Embryonic facial prominence (tissue), 1 donor: Measurements from ENCODE around the gene FAM53A.
"Not testable (repeated sequence)": the region's sequence is repeated elsewhere in the genome, so short reads cannot be mapped to it uniquely, and the experiment has no call there.

Source experiments
- DNase-seq: peaks from one replicate; pipeline ENCODE4 v3.0.0-alpha.2; 2016; ENCODE audit errors: extremely low spot score

Gene FAM53A

GRCh38 chr4:1716065-1716945, 32.2 kb upstream of the FAM53A start:
- DNase-seq = no peak

DNA sequence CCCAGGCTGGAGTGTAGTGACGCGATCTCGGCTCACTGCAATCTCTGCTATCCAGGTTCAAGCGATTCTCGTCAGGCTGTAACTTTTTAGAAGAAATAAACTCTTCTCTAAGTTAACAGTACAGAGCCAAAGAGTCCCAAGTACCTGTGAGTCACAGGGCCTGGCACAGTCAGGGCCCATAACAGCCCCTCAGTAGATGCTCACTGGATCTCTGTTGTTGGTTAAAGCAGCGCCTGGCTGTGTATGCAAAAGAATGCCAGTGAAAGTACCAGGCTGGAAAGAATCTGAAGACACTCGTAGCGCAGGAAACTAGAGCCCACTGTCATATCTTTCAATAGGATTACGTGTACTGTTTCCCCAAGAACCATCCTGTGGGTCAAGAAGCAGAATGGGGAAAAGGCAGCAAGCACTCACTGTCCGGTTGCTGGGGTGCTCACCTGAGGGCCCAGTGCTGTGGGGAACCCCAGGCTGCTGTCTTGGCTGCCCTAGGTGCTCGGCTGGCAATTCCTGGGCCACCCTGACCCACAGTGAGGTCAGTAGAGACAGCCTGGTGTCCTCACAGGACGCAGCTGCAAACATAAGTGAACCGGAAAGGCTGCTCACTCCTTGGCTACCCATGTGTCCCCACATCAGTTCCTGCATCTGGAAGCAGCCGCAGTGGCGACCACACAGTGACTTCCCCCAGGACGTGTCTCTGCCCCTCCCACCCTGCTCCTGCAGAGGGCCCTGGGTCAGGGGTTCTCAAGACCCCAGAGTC, 31.1 kb upstream of the FAM53A start:
- DNase-seq = no peak

DNA sequence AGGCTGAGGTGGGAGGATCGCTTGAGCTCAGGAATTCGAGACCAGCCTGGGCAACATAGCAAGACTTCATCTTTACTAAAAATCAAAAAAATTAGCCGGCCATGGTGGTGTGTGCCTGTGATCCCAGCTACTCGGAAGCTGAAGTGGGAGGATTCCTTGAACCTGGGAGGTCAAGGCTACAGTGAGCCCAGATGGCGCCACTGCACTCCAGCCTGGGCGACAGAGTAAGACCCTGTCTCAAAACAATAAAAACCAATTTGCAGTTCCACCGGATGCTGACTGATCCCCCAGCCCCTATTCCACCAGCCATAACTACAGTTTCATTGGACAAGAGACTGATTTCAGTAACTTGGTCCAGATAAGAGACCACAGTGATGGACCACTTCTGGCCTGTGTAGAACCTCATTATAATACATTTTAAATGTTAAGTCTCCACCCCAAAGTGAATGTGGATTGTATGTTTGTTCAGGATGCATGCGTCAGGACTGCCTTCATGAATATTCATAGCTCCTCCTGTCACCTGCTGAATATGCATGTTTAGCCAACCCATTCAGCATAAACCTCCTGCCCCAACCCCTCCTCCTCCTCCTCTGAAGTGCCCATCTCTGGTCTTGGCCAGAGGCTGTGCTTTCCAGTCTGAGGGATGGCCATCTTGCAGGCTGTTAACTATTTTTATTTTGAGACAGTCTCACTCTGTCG, 30.3 kb upstream of the FAM53A start:
- DNase-seq = no peak

DNA sequence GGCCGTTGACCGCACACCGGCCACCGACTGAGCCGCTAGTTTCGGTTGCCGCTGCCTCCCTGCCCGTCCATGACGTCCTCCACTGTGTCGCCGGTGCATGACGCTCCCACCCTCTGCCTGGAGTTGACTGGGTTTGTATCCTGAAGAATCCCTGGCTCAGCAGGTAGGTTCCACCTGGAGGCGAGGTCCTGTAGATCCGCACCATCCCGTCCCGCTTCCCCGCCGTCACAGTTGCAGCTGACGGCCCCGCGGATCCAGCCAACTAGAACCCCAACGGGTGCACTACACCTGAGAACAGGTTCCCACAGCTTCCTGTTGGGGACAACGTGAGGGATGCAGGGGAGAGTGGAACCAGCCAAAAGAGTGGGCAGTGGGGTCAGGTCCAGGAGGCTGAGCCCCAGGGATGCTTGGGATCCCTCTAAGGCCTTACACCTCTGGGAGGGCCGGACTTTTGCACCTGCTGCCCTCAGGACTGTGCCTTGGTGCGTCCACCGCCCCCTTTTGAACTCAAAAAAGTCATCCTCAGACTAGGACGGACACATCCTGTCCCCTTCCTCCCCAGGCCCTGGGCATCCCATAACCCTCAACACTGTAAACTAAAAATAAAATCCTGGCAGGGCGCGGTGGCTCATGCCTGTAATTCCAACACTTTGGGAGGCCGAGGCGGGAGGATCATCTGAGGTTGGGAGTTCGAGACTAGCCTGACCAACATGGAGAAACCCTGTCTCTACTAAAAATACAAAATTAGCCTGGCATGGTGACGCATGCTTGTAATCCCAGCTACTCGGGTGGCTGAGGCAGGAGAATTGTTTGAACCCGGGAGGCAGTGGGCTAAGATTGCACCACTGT, 29.1 kb upstream of the FAM53A start:
- DNase-seq = no peak

DNA sequence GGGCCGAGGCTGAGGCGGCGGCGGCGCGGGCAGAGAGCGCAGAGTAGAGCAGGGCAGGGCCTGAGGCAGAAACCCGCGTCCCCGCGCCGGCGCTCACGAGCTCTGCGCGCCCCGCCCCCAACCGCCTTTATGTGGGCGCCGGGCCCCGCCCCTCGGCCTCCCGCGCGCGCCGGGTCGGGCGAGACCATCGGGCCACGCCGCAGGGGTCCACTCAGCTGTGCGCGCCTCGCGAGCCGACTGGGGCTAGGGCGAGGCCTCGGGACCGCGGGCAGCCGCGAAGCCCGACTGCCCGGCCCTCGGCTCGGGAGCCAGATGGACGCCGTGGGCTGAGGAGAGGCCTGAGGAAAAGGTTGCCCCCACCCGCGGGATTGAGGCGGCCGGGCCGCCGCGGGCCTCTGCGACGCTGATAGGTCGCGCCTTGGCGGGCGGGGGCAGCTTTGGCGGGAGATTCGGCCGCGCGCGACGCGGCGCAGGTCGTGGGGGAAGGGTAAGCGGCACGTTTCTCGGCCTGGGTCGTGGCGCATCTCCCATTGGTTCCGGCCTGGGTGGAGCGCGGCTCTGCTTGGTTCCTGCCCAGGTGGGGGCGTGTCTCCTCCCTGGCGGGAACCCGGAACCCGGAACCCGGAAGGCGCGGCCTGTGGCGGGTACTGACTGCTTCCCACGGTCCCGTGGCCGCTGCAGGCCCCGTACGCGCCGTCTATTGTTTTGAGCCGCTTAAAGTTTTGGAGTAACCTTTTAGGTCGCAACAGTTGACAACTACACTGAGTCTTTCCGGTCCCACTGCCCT, 28.3 kb upstream of the FAM53A start, which contains the start of gene SLBP:
TSS of gene SLBP (minus strand) at position 104 of the 787 bp plus-strand sequence. CDS start 131 bp downstream, outside the sequence.
- DNase-seq = peak; percentile 78

- no peak for DNase-seq
These were observed 27.6 kb upstream of the FAM53A start for GRCh38 chr4:1711571-1712215.

GRCh38 chr4:1711055-1711570, 27.0 kb upstream of the FAM53A start:
- no peak for DNase-seq

- no peak for DNase-seq
These were observed 24.5 kb upstream of the FAM53A start for GRCh38 chr4:1708581-1708980.

DNA sequence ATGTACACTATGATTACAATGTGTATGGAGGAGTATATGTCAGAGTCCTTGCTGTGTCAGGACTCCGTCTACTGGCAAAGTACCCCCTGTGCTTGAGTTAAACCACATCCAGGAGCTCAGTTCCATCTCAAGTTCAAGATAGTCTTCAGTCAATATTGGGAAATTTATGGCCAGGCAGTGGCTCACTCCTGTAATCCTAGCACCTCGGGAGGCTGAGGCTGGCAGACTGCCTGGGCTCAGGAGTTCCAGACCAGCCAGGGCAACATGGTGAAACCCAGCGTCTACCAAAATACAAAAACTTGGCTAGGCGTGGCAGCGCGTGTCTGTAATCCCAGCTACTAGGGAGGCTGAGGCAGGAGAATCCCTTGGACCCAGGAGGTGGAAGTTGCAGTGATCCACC, 22.2 kb upstream of the FAM53A start:
- DNase-seq = no peak

DNA sequence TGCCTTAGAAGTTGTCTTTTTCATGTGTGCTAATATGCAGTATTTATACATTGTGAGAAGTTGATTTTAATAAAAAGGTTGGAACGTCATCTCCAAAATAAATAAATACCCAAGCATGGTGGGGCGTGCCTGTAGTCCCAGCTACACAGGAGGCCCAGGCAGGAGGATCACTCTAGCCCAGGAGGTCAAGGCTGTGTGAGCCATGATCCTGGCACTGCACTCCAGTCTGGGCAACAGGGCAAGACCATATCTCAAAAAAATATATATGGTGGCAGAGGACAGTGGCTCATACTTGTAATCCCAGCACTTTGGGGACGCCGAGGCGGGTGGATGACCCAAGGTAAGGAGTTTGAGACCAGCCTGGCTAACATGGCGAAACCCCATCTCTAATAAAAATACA, 21.6 kb upstream of the FAM53A start:
- DNase-seq = no peak

DNA sequence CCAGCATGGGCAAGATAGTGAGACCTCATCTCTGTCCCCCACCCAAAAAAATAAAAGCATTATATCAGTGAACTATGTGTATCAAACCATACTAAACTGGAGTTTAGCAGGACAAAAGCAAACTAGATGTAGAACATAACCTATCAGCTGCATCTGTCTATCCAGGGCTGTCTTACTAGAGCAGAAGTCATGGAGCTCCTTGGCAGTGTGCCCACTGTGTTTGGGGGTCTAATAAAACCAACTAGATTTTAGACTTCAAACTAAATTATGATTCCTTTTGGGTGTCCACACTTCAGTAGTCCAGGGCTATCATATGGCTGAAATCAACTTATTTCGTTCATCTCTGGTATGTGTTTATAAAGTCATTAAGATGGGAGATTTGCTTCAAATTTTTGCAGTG, 19.8 kb upstream of the FAM53A start:
- DNase-seq = no peak

GRCh38 chr4:1701671-1702070, 17.6 kb upstream of the FAM53A start:
- DNase-seq = not testable (repeated sequence)

GRCh38 chr4:1695913-1696312, 11.8 kb upstream of the FAM53A start:
- no peak for DNase-seq

GRCh38 chr4:1693131-1693896, 9.2 kb upstream of the FAM53A start:
- DNase-seq = peak; percentile 43

- DNase-seq = no peak
These were observed 7.7 kb upstream of the FAM53A start for GRCh38 chr4:1691737-1692373.

GRCh38 chr4:1690698-1691097, 6.6 kb upstream of the FAM53A start:
- no peak for DNase-seq

GRCh38 chr4:1686440-1687036, 2.4 kb upstream of the FAM53A start:
- DNase-seq = no peak
